Activated T-helper 2 cell treated with anti-CD3 and anti-CD28 coated beads, Interferon-gamma antibody, Interleukin-2, Interleukin-4, amounts not matched to agents 10 μg/mL and 5 μg/mL and 100 μg/mL, durations not matched to agents 14 hours and 24 hours and 36 hours (primary cell): ENCODE results near the gene ZNFX1. TPM values are rescaled to one million over a fixed set of nuclear protein-coding genes. Genes with fewer than 3 reads are reported as not detected.
"Not testable (repeated sequence)": the region's sequence is repeated elsewhere in the genome, so short reads cannot be mapped to it uniquely, and the experiment has no call there.

Source experiments
- DNase-seq: peaks from one replicate; pipeline ENCODE4 v3.0.0; 2021; ENCODE audit warnings: low spot score
- H3K27ac Mint-ChIP-seq: one replicate; pipeline ENCODE4 v1.8.0; 2021; ENCODE audit warnings: mixed read lengths
- H3K27me3 Mint-ChIP-seq: one replicate; pipeline ENCODE4 v1.8.0; 2021; ENCODE audit warnings: low read depth, mixed read lengths
- H3K36me3 Mint-ChIP-seq: one replicate; pipeline ENCODE4 v1.8.0; 2021; ENCODE audit warnings: low read depth, mixed read lengths
- H3K4me1 Mint-ChIP-seq: one replicate; pipeline ENCODE4 v1.8.0; 2021; ENCODE audit warnings: low read depth, mixed read lengths
- H3K4me3 Mint-ChIP-seq: one replicate; pipeline ENCODE4 v1.8.0; 2021; ENCODE audit warnings: low read depth, mild to moderate bottlenecking, moderate library complexity, mixed read lengths
- H3K9me3 Mint-ChIP-seq: one replicate; pipeline ENCODE4 v1.8.0; 2021; ENCODE audit warnings: mixed read lengths
- intact Hi-C: fragments of 100-400 bp; cut with micrococcal nuclease; formaldehyde crosslinking; loops from one replicate; pipeline ENCODE4 v1.15.1; 2023
- total RNA-seq: library from RNA; stranded (reverse); gene quantifications from 2 replicates; pipeline ENCODE4 v1.2.3, GENCODE V29; 2022

ZNFX1 gene
- total RNA-seq, 1 donor from 2014 or later, result 49.3 TPM

- Mint-ChIP-seq H3K27ac (no peak overlapping the region), H3K27me3 (no peaks in the 10 kb centered on the region), H3K4me3 (no peak overlapping the region), H3K4me1 (no peaks in the 10 kb centered on the region), H3K36me3 (no peaks in the 10 kb centered on the region), H3K9me3 (no peaks in the 10 kb centered on the region)
- intact Hi-C loops, result no loop called here
- DNase-seq, result no peak
Observed at GRCh38 chr20:49203011-49203410, 74.8 kb downstream of the ZNFX1 start.

- Mint-ChIP-seq H3K27ac (no peak overlapping the region), H3K9me3 (no peaks in the 10 kb centered on the region), H3K4me1 (no peaks in the 10 kb centered on the region), H3K27me3 (no peaks in the 10 kb centered on the region), H3K36me3 (no peaks in the 10 kb centered on the region), H3K4me3 (no peak overlapping the region)
- DNase-seq, result no peak
- intact Hi-C loops, result no loop called here
Observed at GRCh38 chr20:49199729-49200293, 78.0 kb downstream of the ZNFX1 start.

GRCh38 chr20:49192944-49193518 is 84.8 kb downstream of the ZNFX1 start:
- H3K27me3 Mint-ChIP-seq, DNase-seq, H3K4me3 Mint-ChIP-seq, H3K36me3 Mint-ChIP-seq, intact Hi-C loops, H3K27ac Mint-ChIP-seq, H3K4me1 Mint-ChIP-seq, H3K9me3 Mint-ChIP-seq: not testable (repeated sequence)

Other genes with a start within 250 kb of the ZNFX1 start
- 114 TPM in 2 replicates for gene CSE1L, start 231.7 kb downstream of the ZNFX1 start, total RNA-seq
- 68.8 and 69.7 TPM in 2 replicates for gene STAU1, start 89.7 kb downstream of the ZNFX1 start, total RNA-seq
- 51.4 and 54.0 TPM in 2 replicates for gene DDX27, start 58.6 kb downstream of the ZNFX1 start, total RNA-seq
- 0.05 TPM in 1 of 2 replicates, not detected in the other for gene KCNB1, start 204.6 kb upstream of the ZNFX1 start, total RNA-seq